NCI-H2227 treated with DMSO at 0.1 percent for 48 hours (cell line): Measurements from ENCODE around the gene ARL14.

Source experiments
- DNase-seq: peaks from one replicate; lab custom pipeline; 2025; lab: John Stamatoyannopoulos, UW

ARL14 gene

GRCh38 chr3:160722331-160722730, 45.4 kb downstream of the ARL14 start:
- no peak for DNase-seq

GRCh38 chr3:160725338-160725737, 48.4 kb downstream of the ARL14 start:
- no peak for DNase-seq
